IMR-90 (cell line): ENCODE results near the gene IL36B. TPM values are rescaled to one million over a fixed set of nuclear protein-coding genes. Genes with fewer than 3 reads are reported as not detected.

Experiments used
- ATAC-seq: fragments of 200-7000 bp; cut with Tn5 transposase; 2 replicates; pipeline ENCODE4 v1.9.1; 2020; ENCODE audit warnings: low read depth, mild to moderate bottlenecking, moderate library complexity
- BruUV-seq: library from RNA; stranded (reverse); fragments of 400-500 nt; replicated peaks from 2 replicates; lab custom pipeline; 2021; lab: Mats Ljungman, UMichigan
- CTCF ChIA-PET: fragments of 300-600 bp; formaldehyde crosslinking; extraction: SDS; loops from one replicate; lab custom pipeline; 2021; ENCODE audit warnings: antibody characterized with exemption; lab: Yijun Ruan, JAX
- POLR2A ChIA-PET: fragments of 300-600 bp; sonication (Branson Sonifier 250); formaldehyde crosslinking; loops from one replicate; lab custom pipeline; 2022; ENCODE audit warnings: antibody characterized with exemption; ENCODE audit not compliant: unreplicated experiment; lab: Charles Lee
- DNase-seq: peaks from one replicate; pipeline ENCODE4 v3.0.0; 2013
- H2AFZ ChIP-seq: replicated peaks from 2 replicates; pipeline ENCODE3; 2013; ENCODE audit warnings: low read length, mild to moderate bottlenecking; ENCODE audit not compliant: poor library complexity
- H2AK5ac ChIP-seq: 2 replicates; pipeline ENCODE4 v1.6.1; 2013; ENCODE audit warnings: low read depth, low read length, inconsistent platforms
- H2AK9ac ChIP-seq: replicated peaks from 2 replicates; pipeline ENCODE3; 2013; ENCODE audit warnings: mild to moderate bottlenecking, low read depth, low read length, moderate library complexity; ENCODE audit not compliant: poor library complexity
- H2BK120ac ChIP-seq: 2 replicates; pipeline ENCODE4 v1.6.1; 2013; ENCODE audit warnings: low read depth, low read length, inconsistent platforms
- H2BK15ac ChIP-seq: 3 replicates; pipeline ENCODE4 v1.6.1; 2013; ENCODE audit warnings: low read depth, low read length, inconsistent platforms
- H2BK20ac ChIP-seq: 2 replicates; pipeline ENCODE4 v1.6.1; 2013; ENCODE audit warnings: low read depth, mild to moderate bottlenecking, inconsistent platforms, low read length, moderate library complexity
- H2BK5ac ChIP-seq: 2 replicates; pipeline ENCODE4 v1.6.1; 2013; ENCODE audit warnings: mild to moderate bottlenecking, low read depth, low read length, inconsistent platforms; ENCODE audit not compliant: poor library complexity, severe bottlenecking
- H3K14ac ChIP-seq: replicated peaks from 2 replicates; pipeline ENCODE4 v1.6.1; 2013; ENCODE audit warnings: low read depth, low read length, inconsistent platforms
- H3K18ac ChIP-seq: 2 replicates; pipeline ENCODE4 v1.6.1; 2013; ENCODE audit warnings: low read depth, low read length, control low read depth
- H3K23ac ChIP-seq: 2 replicates; pipeline ENCODE4 v1.6.1; 2013; ENCODE audit warnings: low read depth, low read length, inconsistent platforms
- H3K27ac ChIP-seq: 2 replicates; pipeline ENCODE4 v1.5.1; 2013; ENCODE audit warnings: mild to moderate bottlenecking, control low read depth, low read length; ENCODE audit not compliant: insufficient read depth
- H3K27me3 ChIP-seq: 2 replicates; pipeline ENCODE4 v1.6.1; 2013; ENCODE audit warnings: low read length; ENCODE audit not compliant: control insufficient read depth, insufficient read depth
- H3K36me3 ChIP-seq: 2 replicates; pipeline ENCODE4 v1.6.1; 2013; ENCODE audit warnings: low read length, mixed read lengths; ENCODE audit not compliant: control insufficient read depth, insufficient read depth
- H3K4ac ChIP-seq: 2 replicates; pipeline ENCODE4 v1.6.1; 2013; ENCODE audit warnings: low read depth, low read length, inconsistent platforms
- H3K4me1 ChIP-seq: 2 replicates; pipeline ENCODE4 v1.6.1; 2013; ENCODE audit warnings: low read length, mixed read lengths; ENCODE audit not compliant: control insufficient read depth, insufficient read depth
- H3K4me2 ChIP-seq: 2 replicates; pipeline ENCODE4 v1.6.1; 2013; ENCODE audit warnings: low read depth, mild to moderate bottlenecking, control low read depth, low read length, moderate library complexity
- H3K4me3 ChIP-seq: 2 replicates; pipeline ENCODE4 v1.5.1; 2013; ENCODE audit warnings: low read depth, mild to moderate bottlenecking, control low read depth, low read length, moderate library complexity; ENCODE audit not compliant: insufficient read depth
- H3K56ac ChIP-seq: 2 replicates; pipeline ENCODE4 v1.6.1; 2013; ENCODE audit warnings: low read length, inconsistent platforms; ENCODE audit not compliant: insufficient read depth; ENCODE audit errors: extremely low read depth
- H3K79me1 ChIP-seq, 2 experiments: 2 replicates each; pipeline ENCODE4 v1.6.1; 2013; ENCODE audit warnings: low read length in 2 of 2, inconsistent platforms in 1 of 2, low read depth in 1 of 2
- H3K9ac ChIP-seq: 2 replicates; pipeline ENCODE4 v1.6.1; 2013; ENCODE audit warnings: low read depth, low read length, control low read depth
- H3K9me1 ChIP-seq: 2 replicates; pipeline ENCODE4 v1.6.1; 2013; ENCODE audit warnings: low read length, inconsistent platforms; ENCODE audit not compliant: insufficient read depth
- H3K9me3 ChIP-seq: 2 replicates; pipeline ENCODE4 v1.6.1; 2013; ENCODE audit warnings: low read length; ENCODE audit not compliant: control insufficient read depth, insufficient read depth
- H4K20me1 ChIP-seq: 2 replicates; pipeline ENCODE4 v1.6.1; 2013; ENCODE audit warnings: low read length, inconsistent platforms; ENCODE audit not compliant: insufficient read depth
- H4K5ac ChIP-seq: 2 replicates; pipeline ENCODE4 v1.6.1; 2013; ENCODE audit warnings: mild to moderate bottlenecking, low read depth, low read length, control low read depth
- H4K8ac ChIP-seq, 2 experiments: 2 replicates each; pipeline ENCODE4 v1.6.1; 2013; ENCODE audit warnings: low read depth in 2 of 2, low read length in 2 of 2, control low read depth in 1 of 2, inconsistent platforms in 1 of 2
- H4K91ac ChIP-seq: 2 replicates; pipeline ENCODE4 v1.6.1; 2013; ENCODE audit warnings: low read depth, low read length, inconsistent platforms; ENCODE audit not compliant: insufficient read depth
- ELK1 ChIP-seq: fragments of 150-350 bp; IDR thresholded peaks from 2 replicates; pipeline ENCODE4 v1.6.1; 2016; ENCODE audit warnings: low read depth, mild to moderate bottlenecking, low read length, moderate library complexity, borderline replicate concordance
- FOS ChIP-seq: fragments of 150-350 bp; IDR thresholded peaks from 2 replicates; pipeline ENCODE4 v1.6.1; 2016; ENCODE audit warnings: low read depth, low read length
- MAFK ChIP-seq: IDR thresholded peaks from 2 replicates; pipeline ENCODE4 v1.6.1; 2012; ENCODE audit warnings: low read depth, low read length, improper control_type of control experiment
- WGBS, 2 experiments: methylation state at CpG; one replicate each; pipeline versions ENCODE4 v1.1.5 to v1.1.7; 2013; ENCODE audit warnings: missing lambda C conversion rate in 2 of 2; ENCODE audit not compliant: insufficient read length in 1 of 2; ENCODE audit errors: extremely low coverage in 2 of 2; 5-methylcytosine and 5-hydroxymethylcytosine counted together
- dilution Hi-C: fragments of 300-500 bp; cut with HindIII; formaldehyde crosslinking; loops from one replicate; pipeline ENCODE4 v1.14.3; 2018; ENCODE audit warnings: low sequenced_read_pairs; ENCODE audit not compliant: unreplicated experiment
- in situ Hi-C: fragments of 300-500 bp; cut with MboI; formaldehyde crosslinking; loops from 3 replicates; pipeline ENCODE4 v1.14.3; 2019; ENCODE audit warnings: low sequenced_read_pairs, inconsistent platforms, mixed read lengths
- intact Hi-C: fragments of 100-400 bp; cut with micrococcal nuclease; formaldehyde crosslinking; loops from 2 replicates; pipeline ENCODE4 v1.10.0; 2022
- polyA plus RNA-seq, 3 experiments: library from polyadenylated mRNA; depleted of rRNA; stranded (reverse); fragments of >200 nt; gene quantifications; 2 replicates each; pipeline ENCODE4 v1.2.3, GENCODE V29; 2012; ENCODE audit warnings: low replicate concordance in 1 of 3
- total RNA-seq: library from RNA; depleted of rRNA; stranded (reverse); fragments of >200 nt; gene quantifications from 2 replicates; pipeline ENCODE4 v1.2.3, GENCODE V29; 2012

Gene IL36B
- total and polyA plus RNA-seq, 2 of the 4 experiments (the other 2 are of a cell fraction) = not detected

- H3K4me1 ChIP-seq = no peaks in the 10 kb centered on the region
- no peak overlapping the region for H4K8ac ChIP-seq
- in situ Hi-C loops = no loop called here
- no CpG with 5 or more reads among the region's 2 CpGs for WGBS, 2 experiments
- H3K79me1 ChIP-seq = no peaks in the 10 kb centered on the region
- no peak overlapping the region for H3K4me3 ChIP-seq
- ChIA-PET CTCF (no interaction called here), POLR2A (no interaction called here)
- peaks cover 1% of the 10 kb centered on the region for H3K27me3 ChIP-seq
- DNase-seq (no peak), ATAC-seq (no peak)
- H3K14ac ChIP-seq = no peak overlapping the region
- H3K9me1 ChIP-seq = no peaks in the 10 kb centered on the region
- no peak overlapping the region for H2AK9ac ChIP-seq
- H3K9ac ChIP-seq = no peak overlapping the region
- no peak overlapping the region for H3K27ac ChIP-seq
- H4K91ac ChIP-seq = no peak overlapping the region
- no peak overlapping the region for H4K5ac ChIP-seq
- 0 out of 2 replicates have a peak, but pooled peaks cover 3% of the 10 kb centered on the region for H3K9me3 ChIP-seq
- no peak overlapping the region for H2AK5ac ChIP-seq
- no peak overlapping the region for H3K23ac ChIP-seq
- H3K4ac ChIP-seq = no peak overlapping the region
- H2BK5ac ChIP-seq = no peak overlapping the region
- no peak overlapping the region for H3K56ac ChIP-seq
- no peaks in the 10 kb centered on the region for H3K36me3 ChIP-seq
- dilution Hi-C loops = no loop called here
- no peaks in the 10 kb centered on the region for H4K20me1 ChIP-seq
- H2AFZ ChIP-seq = no peak overlapping the region
- TF ChIP-seq MAFK = peak; percentile 44
- TF ChIP-seq ELK1 = no peak
- no peak for TF ChIP-seq FOS
- no peak overlapping the region for H2BK15ac ChIP-seq
- no peak overlapping the region for H2BK120ac ChIP-seq
- no peak overlapping the region for H2BK20ac ChIP-seq
- BruUV-seq = no TSS peak
- H3K4me2 ChIP-seq = no peak overlapping the region
- no peak overlapping the region for H3K18ac ChIP-seq
- intact Hi-C loops = no loop called here
These were observed 50.0 kb downstream of the IL36B start for GRCh38 chr2:113002677-113003076.
